Measurements from ENCODE around the gene GUCA2A.

GRCh38 chr1:42137766-42138165 is 26.8 kb downstream of the GUCA2A start:
- TF ChIP-seq BHLHE40 (IDR thresholded peaks at IDR 0.05; ENCODE audit: borderline replicate concordance) = no peak
- TF ChIP-seq FOXK2 (IDR thresholded peaks at IDR 0.05) = no peak
- TF ChIP-seq FOXM1 (IDR thresholded peaks at IDR 0.05; ENCODE audit: borderline replicate concordance) = no peak
- TF ChIP-seq CTBP1 (IDR thresholded peaks at IDR 0.05; ENCODE audit: borderline replicate concordance) = no peak
- no peak for TF ChIP-seq SP1 (IDR thresholded peaks at IDR 0.05)
- TF ChIP-seq ZNF384 (IDR thresholded peaks at IDR 0.05) = no peak
- no peak for TF ChIP-seq NFRKB (IDR thresholded peaks at IDR 0.05)
- TF ChIP-seq HDGF (IDR thresholded peaks at IDR 0.05; ENCODE audit: borderline replicate concordance) = no peak
